Measurements from ENCODE around the gene PMVK.

PMVK gene

DNA sequence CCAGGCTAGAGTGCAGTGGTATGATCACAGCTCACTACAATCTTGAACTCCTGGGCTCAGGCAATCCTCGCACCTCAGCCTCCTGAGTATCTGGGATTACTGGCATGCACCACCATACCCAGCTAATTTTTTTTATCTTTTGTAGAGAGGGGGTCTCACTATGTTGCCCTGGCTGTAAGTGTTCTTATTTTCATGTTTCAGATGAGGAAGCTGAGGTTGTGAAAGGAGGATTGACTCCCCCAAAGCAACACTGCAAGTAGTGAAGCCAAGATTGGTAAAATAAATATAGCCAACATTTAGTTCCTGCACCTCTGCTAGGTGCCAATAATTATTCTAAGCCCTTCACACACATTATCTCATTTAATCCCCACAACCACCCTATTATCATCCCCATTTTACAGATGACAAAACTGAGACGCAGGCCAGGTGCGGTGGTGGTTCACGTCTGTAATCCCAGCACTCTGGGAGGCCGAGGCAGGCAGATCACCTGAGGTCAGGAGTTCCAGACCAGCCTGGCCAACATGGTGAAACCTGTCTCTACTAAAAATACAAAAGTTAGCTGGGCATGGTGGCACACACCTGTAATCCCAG lies 2.1 kb downstream of the PMVK start:
- TF ChIP-seq, protein P1, sequence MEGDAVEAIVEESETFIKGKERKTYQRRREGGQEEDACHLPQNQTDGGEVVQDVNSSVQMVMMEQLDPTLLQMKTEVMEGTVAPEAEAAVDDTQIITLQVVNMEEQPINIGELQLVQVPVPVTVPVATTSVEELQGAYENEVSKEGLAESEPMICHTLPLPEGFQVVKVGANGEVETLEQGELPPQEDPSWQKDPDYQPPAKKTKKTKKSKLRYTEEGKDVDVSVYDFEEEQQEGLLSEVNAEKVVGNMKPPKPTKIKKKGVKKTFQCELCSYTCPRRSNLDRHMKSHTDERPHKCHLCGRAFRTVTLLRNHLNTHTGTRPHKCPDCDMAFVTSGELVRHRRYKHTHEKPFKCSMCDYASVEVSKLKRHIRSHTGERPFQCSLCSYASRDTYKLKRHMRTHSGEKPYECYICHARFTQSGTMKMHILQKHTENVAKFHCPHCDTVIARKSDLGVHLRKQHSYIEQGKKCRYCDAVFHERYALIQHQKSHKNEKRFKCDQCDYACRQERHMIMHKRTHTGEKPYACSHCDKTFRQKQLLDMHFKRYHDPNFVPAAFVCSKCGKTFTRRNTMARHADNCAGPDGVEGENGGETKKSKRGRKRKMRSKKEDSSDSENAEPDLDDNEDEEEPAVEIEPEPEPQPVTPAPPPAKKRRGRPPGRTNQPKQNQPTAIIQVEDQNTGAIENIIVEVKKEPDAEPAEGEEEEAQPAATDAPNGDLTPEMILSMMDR (IDR thresholded peaks at IDR 0.05; ENCODE audit: low read depth, low read length, missing control alignments) = no peak
- no peak overlapping the region for H3K4me3 ChIP-seq (replicated peaks; ENCODE audit: low read depth, low read length)
- DNase-seq (ENCODE audit: extremely low read depth, low read depth) = no peak

DNA sequence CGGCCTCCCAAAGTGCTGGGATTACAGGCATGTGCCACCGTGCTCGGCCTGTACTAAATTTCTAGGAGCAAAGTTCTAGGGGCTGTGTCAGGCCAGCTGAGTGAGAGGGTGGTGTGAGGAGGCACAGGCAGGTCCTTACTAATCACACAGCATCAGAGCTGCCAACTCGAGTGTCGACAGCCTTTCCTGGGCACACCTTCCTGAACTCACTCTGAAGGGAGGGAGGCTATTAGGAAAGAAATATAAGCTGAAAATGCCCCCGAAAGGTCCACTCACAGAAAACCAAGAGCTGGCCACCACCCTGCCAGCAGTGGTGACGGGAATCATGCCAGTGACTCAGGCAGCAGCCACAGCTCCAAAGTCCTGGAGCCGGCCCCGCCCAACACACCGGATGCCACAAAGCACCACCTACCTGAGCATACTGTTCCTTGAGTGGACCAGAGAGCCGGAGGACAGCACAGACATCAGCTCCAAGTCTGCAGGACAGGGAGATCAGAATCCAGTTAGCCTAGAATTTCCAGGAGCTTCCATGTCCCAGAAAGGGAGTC lies 4.5 kb downstream of the PMVK start:
- no peak overlapping the region for H3K4me3 ChIP-seq (replicated peaks; ENCODE audit: low read depth, low read length)
- DNase-seq (ENCODE audit: extremely low read depth, low read depth) = no peak
- TF ChIP-seq, protein P1 (IDR thresholded peaks at IDR 0.05; ENCODE audit: low read depth, low read length, missing control alignments) = no peak

DNA sequence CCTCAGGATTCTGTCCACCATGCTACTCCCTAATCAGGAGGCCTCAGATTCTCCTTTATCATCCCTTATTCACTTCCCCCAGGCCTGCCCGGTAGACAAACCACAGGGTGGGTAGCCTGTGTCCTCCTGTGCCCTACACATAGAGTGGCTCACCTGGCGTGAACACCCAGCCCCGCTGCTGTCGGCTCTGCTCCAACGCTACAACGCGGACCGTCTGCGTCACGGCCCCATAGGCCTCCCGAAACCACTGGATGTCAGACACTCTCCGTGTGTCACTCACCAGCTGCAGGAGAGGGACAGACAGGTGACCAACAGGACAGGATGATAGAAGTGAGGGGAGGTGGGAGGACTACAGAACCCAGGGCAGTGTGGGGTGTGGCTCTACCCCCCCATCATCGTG lies 10.3 kb downstream of the PMVK start:
- no peak overlapping the region for H3K4me3 ChIP-seq (replicated peaks; ENCODE audit: low read depth, low read length)
- DNase-seq (ENCODE audit: extremely low read depth, low read depth) = no peak
- TF ChIP-seq, protein P1 (IDR thresholded peaks at IDR 0.05; ENCODE audit: low read depth, low read length, missing control alignments) = no peak

DNA sequence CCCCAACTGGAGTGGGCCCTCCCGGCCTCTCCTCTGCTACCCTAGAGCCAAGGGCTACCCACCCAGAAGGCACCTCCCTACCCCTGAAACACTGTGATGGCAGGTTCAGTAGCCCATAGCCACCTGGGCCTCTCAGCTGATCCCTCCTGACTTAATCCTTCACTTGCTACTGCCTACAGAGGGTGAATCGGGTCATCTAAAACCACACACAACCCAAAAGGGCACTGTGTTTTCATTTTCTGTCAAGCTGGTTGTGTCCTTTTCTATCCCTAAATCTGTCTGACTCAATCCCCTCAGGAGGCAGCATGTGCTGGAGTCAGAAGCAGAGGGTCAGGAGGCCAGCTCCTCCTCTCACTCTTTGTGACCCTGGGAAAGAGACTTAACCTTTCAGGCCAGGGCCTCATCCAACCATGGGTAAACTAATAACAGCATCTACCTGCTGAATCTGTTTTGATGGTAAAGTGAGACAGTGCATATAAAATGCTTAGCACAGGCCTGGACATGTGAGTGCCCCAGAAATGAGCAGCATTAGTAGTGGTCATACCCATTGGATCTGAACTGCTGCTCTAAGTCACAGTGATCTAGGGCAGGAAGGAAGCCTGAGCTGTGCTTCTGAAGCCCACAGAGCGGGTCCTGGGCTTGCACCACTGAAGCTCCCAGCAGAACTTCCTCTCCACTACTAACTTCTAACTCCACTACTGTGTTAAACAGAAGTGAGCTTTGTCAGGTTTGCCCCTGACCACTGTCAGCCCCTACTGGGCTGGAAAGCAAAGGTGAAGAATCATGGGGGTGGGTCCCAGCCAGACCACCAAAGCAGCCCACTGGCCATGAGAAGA lies 11.0 kb downstream of the PMVK start:
- H3K4me3 ChIP-seq (replicated peaks; ENCODE audit: low read depth, low read length) = no peak overlapping the region
- TF ChIP-seq, protein P1 (IDR thresholded peaks at IDR 0.05; ENCODE audit: low read depth, low read length, missing control alignments) = no peak
- DNase-seq (ENCODE audit: extremely low read depth, low read depth) = no peak

DNA sequence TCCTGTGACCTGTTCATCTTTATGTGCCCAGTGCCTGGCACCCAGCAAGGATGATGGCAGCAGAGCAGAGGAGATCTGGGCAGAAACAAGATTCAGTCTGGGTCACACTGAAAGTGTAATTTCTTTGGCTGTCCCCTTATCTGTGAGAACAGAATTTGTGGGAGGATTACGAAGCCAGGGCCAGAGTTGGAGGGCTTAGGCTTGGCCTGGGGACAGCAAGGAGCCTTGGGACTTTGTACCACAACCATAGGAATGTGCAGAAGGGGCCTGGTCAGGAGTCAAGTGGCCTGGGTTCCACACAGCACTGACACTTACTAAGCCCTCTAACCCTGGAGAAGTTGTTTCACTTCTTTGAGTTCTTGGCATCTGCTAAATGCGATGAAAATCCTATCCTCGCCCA lies 12.8 kb downstream of the PMVK start:
- DNase-seq (ENCODE audit: extremely low read depth, low read depth) = no peak
- TF ChIP-seq, protein P1 (IDR thresholded peaks at IDR 0.05; ENCODE audit: low read depth, low read length, missing control alignments) = no peak

DNA sequence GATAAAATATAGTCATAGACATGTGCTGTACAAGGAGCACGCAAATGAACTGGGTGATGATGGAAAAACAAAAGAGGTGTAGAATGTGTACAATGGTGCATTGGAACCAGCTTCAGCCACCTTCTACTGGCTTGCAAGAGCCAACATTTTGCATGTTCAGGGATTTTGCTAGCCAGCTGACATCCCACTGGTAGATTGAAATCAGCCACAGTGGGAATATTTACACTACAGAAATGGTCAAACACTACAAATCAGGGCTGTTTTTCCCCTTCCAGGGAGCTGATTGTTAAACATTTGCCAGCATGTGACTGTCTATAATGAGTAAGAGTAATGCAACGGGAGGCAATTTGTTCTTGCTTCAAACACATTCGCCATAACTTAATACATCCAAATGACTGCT lies 23.2 kb downstream of the PMVK start:
- TF ChIP-seq, protein P1 (IDR thresholded peaks at IDR 0.05; ENCODE audit: low read depth, low read length, missing control alignments) = no peak
- DNase-seq (ENCODE audit: extremely low read depth, low read depth) = no peak
- no peak overlapping the region for H3K4me3 ChIP-seq (replicated peaks; ENCODE audit: low read depth, low read length)

More for the DNA sequence above, 12.8 kb downstream of the PMVK start:
- no peak overlapping the region for H3K4me3 ChIP-seq (replicated peaks; ENCODE audit: low read depth, low read length)

Measured in HFF-Myc (cell line).